ENCODE measurements around the gene FRAT2.

DNA sequence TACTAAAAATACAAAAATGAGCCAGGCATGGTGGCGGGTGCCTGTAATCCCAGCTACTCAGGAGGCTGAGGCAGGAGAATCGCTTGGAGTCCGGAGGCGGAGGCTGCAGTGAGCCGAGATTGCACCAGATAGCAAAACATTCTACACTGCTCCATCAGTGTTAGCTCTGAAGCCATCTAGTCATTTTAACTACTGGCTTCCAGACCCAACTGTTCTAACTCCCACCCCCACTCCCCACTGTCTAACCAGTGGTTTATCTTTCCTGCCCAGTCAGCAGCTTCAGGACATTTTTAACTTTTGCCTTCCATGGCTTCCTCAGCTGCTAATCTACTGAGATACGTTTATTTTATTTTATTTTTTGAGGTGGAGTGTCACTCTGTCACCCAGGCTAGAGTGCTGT, 21.6 kb downstream of the FRAT2 start:
- TF ChIP-seq, protein P1, sequence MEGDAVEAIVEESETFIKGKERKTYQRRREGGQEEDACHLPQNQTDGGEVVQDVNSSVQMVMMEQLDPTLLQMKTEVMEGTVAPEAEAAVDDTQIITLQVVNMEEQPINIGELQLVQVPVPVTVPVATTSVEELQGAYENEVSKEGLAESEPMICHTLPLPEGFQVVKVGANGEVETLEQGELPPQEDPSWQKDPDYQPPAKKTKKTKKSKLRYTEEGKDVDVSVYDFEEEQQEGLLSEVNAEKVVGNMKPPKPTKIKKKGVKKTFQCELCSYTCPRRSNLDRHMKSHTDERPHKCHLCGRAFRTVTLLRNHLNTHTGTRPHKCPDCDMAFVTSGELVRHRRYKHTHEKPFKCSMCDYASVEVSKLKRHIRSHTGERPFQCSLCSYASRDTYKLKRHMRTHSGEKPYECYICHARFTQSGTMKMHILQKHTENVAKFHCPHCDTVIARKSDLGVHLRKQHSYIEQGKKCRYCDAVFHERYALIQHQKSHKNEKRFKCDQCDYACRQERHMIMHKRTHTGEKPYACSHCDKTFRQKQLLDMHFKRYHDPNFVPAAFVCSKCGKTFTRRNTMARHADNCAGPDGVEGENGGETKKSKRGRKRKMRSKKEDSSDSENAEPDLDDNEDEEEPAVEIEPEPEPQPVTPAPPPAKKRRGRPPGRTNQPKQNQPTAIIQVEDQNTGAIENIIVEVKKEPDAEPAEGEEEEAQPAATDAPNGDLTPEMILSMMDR (IDR thresholded peaks at IDR 0.05), result no peak
- no peak for TF ChIP-seq POLR2A (IDR thresholded peaks at IDR 0.05)
